ENCODE measurements around the gene RTN4RL2.

DNA sequence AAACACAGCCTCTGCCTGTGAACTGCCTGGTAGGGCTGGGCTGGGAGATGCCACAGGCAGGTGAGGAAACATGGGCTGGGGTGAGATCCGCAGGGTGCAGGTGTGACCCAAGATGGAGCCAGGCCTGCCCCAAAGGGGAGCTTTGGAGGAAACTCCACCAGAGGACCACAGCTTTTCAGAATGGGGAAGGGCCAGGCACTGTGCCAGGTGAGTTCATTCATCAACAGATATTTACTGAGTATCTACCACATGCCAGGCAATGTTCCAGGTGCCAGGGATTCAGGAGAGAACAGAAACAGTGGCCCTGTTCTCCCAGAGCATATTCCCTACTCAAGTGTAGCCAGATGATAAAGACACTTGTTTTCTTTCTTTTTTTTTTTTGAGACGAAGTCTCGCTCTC lies 11.2 kb downstream of the RTN4RL2 start:
- no peak for TF ChIP-seq POLR2AphosphoS5 (IDR thresholded peaks at IDR 0.05)
- no peak for TF ChIP-seq POLR2A (IDR thresholded peaks at IDR 0.05)
- TF ChIP-seq, protein P1, sequence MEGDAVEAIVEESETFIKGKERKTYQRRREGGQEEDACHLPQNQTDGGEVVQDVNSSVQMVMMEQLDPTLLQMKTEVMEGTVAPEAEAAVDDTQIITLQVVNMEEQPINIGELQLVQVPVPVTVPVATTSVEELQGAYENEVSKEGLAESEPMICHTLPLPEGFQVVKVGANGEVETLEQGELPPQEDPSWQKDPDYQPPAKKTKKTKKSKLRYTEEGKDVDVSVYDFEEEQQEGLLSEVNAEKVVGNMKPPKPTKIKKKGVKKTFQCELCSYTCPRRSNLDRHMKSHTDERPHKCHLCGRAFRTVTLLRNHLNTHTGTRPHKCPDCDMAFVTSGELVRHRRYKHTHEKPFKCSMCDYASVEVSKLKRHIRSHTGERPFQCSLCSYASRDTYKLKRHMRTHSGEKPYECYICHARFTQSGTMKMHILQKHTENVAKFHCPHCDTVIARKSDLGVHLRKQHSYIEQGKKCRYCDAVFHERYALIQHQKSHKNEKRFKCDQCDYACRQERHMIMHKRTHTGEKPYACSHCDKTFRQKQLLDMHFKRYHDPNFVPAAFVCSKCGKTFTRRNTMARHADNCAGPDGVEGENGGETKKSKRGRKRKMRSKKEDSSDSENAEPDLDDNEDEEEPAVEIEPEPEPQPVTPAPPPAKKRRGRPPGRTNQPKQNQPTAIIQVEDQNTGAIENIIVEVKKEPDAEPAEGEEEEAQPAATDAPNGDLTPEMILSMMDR (IDR thresholded peaks at IDR 0.05): no peak

All from stomach (tissue), 4 donors.